Measurements from ENCODE around the gene PRRX2.

Gene PRRX2

DNA sequence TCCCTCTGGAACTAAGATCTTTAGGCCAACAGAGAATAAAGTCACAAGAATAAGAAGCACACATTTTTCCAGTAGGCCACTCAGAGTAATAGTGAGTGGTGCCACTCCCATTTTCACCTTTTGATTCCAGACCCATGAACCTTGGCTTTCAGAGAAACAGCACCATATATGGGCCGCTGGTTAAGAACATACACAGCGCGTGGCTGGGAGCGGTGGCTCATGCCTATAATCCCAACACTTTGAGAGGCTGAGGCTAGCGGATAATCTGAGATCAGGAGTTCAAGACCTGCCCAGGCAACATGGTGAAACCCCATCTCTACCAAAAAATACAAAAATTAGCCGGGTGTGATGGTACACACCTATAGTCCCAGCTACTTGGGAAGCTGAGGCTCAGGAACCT, 103.0 kb downstream of the PRRX2 start:
- Histone ChIP-seq H3K27ac (no peak overlapping the region), H3K4me3 (no peak overlapping the region)
- DNase-seq (ENCODE audit: low spot score), result no peak
- TF ChIP-seq, protein P1, sequence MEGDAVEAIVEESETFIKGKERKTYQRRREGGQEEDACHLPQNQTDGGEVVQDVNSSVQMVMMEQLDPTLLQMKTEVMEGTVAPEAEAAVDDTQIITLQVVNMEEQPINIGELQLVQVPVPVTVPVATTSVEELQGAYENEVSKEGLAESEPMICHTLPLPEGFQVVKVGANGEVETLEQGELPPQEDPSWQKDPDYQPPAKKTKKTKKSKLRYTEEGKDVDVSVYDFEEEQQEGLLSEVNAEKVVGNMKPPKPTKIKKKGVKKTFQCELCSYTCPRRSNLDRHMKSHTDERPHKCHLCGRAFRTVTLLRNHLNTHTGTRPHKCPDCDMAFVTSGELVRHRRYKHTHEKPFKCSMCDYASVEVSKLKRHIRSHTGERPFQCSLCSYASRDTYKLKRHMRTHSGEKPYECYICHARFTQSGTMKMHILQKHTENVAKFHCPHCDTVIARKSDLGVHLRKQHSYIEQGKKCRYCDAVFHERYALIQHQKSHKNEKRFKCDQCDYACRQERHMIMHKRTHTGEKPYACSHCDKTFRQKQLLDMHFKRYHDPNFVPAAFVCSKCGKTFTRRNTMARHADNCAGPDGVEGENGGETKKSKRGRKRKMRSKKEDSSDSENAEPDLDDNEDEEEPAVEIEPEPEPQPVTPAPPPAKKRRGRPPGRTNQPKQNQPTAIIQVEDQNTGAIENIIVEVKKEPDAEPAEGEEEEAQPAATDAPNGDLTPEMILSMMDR (IDR thresholded peaks at IDR 0.05), result no peak

GRCh38 chr9:129769669-129770068, 104.2 kb downstream of the PRRX2 start:
- H3K27ac ChIP-seq, result no peak overlapping the region
- H3K4me3 ChIP-seq, result no peak overlapping the region
- DNase-seq (ENCODE audit: low spot score), result no peak
- TF ChIP-seq, protein P1 (IDR thresholded peaks at IDR 0.05), result no peak

DNA sequence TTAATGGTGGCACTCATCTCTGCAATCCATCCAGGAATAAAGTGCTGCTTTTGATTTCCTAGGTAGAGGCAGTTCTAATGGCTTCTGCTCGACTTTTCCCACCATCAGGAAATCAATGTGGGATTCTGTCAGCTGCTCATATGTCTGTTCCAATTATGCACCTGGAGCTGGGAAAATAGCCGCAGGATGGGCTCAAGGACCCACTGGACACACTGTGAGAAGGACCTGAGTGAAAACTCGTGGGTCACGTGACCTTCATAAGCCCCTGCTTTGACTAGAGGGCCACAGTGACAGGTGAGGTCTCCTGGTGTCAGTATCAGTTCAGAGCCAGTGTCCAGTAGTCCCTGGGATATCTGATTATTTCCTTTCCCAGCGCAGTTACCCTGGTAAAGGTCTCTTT, 105.3 kb downstream of the PRRX2 start:
- TF ChIP-seq, protein P1 (IDR thresholded peaks at IDR 0.05), result no peak

More for the DNA sequence above, 105.3 kb downstream of the PRRX2 start:
- no peak overlapping the region for H3K27ac ChIP-seq
- no peak for DNase-seq (ENCODE audit: low spot score)
- H3K4me3 ChIP-seq, result no peak overlapping the region

All from coronary artery (tissue), 2 donors.